Motor neuron (in vitro differentiated cells): ENCODE measurements around the gene NHERF1. TPM values are rescaled to one million over a fixed set of nuclear protein-coding genes. Genes with fewer than 3 reads are reported as not detected.

ENCODE experiments used
- ATAC-seq, 8 experiments: fragments of 200-7000 bp; cut with Tn5 transposase; replicated peaks in 6 of 8; 2 replicates each; pipeline ENCODE4 v1.8.0; 2021; ENCODE audit warnings: mild to moderate bottlenecking in 8 of 8, moderate library complexity in 8 of 8
- H3K27ac ChIP-seq, 2 donors: fragments of 250-450 bp; sonication (Bioruptor Pico); 2 replicates each; pipeline ENCODE4 v1.9.0; 2021; ENCODE audit warnings: antibody characterized with exemption in 2 of 2, mild to moderate bottlenecking in 2 of 2, moderate library complexity in 1 of 2
- H3K4me1 ChIP-seq, 2 donors: fragments of 250-450 bp; sonication (Bioruptor Pico); replicated peaks in 1 of 2; 2 replicates each; pipeline ENCODE4 v1.6.1; 2021; ENCODE audit warnings: antibody characterized with exemption in 2 of 2, mild to moderate bottlenecking in 2 of 2, moderate library complexity in 1 of 2
- H3K4me3 ChIP-seq, 5 donors: fragments of 250-450 bp; sonication (Bioruptor Pico); 2 replicates each; pipeline ENCODE4 v1.9.0; 2021; ENCODE audit warnings: antibody characterized with exemption in 5 of 5, mild to moderate bottlenecking in 5 of 5, moderate library complexity in 4 of 5
- WGBS, 10 experiments: fragments of 450-650 bp; shearing (Covaris generic); methylation state at CpG; one replicate each; pipeline ENCODE4 v1.0.0; 2022; 5-methylcytosine and 5-hydroxymethylcytosine counted together
- in situ Hi-C, 9 experiments: fragments of 400-800 bp; cut with MboI; loops; one replicate each; pipeline ENCODE4 v1.15.0; 2021; ENCODE audit warnings: low sequenced_read_pairs in 9 of 9, low pct_unique_long_range_greater_than_20kb in 2 of 9; ENCODE audit not compliant: unreplicated experiment in 9 of 9
- total RNA-seq, 8 experiments: library from RNA; unstranded; fragments of 300-600 nt; gene quantifications; 2 replicates each; pipeline versions ENCODE4 v1.2.3 to v1.2.4, GENCODE V29; 2022

The NHERF1 gene
- total RNA-seq, 8 experiments from 2014 or later: 2.9 to 35.4 (median 12.9) TPM

DNA sequence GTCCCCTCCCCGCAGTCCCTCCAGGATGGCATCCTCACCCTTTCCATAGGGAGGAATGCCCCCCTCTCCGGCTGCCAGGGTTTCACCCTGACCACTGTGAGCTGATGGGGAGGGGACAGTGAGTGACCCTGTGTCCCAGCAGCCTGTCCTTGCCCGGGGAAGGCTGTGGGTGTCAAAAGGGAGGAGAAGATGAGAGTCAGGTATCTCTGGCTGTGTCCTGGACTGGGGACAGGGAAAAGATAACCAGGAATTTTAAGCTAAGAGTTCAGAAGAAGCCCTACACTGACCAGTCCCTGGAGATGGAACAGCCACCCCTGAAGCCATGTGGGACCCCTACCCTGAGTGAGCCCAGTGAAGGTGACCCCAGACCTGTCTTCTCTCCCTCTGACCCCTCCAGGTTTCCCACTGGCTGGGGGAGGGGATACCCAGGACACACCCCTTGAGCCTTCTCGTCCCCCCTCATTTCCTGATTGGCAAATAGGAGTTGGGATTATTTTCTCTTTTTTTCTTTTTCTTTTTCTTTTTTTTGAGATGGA, 16.4 kb downstream of the NHERF1 start:
- WGBS, 10 experiments: 56 to 100% (median 100%) methylated on average over 1 to 2 of the region's 4 CpGs; no CpG with 5 or more reads in 5 of the 10 experiments
- H3K27ac ChIP-seq: peak overlapping the region in 1 of 2 donors; percentile 20
- in situ Hi-C loops: loop anchor here in 1 of 9 experiments (25.0 kb wide), 1 partner anchor 97 kb away; the partner anchor contains the start of genes FDXR and GRIN2C
- H3K4me3 ChIP-seq: no peak overlapping the region
- peaks cover 41 to 44% of the 10 kb centered on the region in 2 donors for H3K4me1 ChIP-seq
- no peak for ATAC-seq

DNA sequence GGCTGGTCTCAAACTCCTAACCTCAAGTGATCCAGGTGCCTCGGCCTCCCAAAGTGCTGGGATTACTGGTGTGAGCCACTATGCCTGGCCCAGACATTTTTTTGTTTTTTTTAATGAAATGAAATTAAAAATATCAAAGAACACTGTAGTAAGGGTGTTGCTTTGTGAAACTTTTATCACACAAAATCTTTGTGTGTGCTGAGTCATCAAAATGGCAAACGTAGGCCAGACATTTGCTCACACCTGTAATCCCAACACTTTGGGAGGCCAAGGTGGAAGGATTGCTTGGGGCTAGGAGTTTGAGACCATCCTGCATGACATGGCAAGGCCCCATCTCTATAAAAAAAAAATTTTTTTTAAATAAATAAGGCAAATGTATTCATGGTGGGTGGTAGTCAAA, 18.0 kb downstream of the NHERF1 start:
- in situ Hi-C loops: loop anchor here in 1 of 9 experiments (25.0 kb wide), 1 partner anchor 96 kb away; the partner anchor contains the start of genes FDXR and GRIN2C
- WGBS, 10 experiments: 89 to 100% (median 100%) methylated on average over 1 of the region's 2 CpGs; no CpG with 5 or more reads in 5 of the 10 experiments
- Histone ChIP-seq H3K4me3 (no peak overlapping the region), H3K27ac (no peak overlapping the region), H3K4me1 (peaks cover 25 to 28% of the 10 kb centered on the region in 2 donors)
- ATAC-seq: no peak

DNA sequence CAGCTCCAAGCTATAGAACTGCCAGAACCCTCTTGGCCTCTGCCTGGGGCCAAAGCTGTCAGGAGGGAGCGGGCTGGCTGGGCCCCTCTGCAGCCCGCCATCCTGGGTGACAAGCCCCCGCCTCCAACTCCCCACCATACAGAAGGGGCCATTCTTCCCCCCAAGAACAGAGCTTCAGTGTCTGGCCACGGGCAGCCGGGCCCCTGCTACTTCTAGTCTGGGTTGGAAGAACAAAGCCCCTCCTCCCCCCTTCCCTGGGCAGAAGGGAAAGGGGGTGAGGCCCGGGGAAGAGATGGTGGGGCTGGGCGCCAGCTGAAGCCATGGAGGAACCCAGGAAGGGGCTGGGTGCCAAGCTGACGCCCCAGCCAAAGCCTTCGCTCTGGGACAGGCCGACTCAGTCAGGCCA, 18.7 kb downstream of the NHERF1 start:
- ATAC-seq: no peak

DNA sequence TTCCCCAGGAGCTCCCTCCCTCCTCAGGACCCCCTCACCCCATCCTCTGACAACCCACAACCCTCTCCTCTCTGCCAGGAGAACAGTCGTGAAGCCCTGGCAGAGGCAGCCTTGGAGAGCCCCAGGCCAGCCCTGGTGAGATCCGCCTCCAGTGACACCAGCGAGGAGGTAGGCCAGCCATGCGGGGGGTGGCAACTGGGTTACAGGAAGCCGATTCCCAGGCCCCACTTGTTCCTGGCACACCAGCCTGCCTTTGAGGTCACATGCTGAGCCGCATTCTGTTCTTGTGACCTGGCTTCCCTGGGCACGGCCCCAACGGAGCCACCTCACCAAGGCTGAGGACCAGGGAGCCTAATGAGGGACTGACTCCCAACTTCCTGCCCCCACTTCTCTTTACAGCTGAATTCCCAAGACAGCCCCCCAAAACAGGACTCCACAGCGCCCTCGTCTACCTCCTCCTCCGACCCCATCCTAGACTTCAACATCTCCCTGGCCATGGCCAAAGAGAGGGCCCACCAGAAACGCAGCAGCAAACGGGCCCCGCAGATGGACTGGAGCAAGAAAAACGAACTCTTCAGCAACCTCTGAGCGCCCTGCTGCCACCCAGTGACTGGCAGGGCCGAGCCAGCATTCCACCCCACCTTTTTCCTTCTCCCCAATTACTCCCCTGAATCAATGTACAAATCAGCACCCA, 19.8 kb downstream of the NHERF1 start:
- no peak overlapping the region for H3K27ac ChIP-seq
- WGBS, 10 experiments: 46 to 94% (median 88%) methylated on average over 3 to 8 of the region's 17 CpGs; no CpG with 5 or more reads in 6 of the 10 experiments
- H3K4me3 ChIP-seq: no peak overlapping the region
- peak in 1 of 8 experiments; percentile 29 for ATAC-seq
- in situ Hi-C loops: loop anchor here in 1 of 9 experiments (25.0 kb wide), 1 partner anchor 94 kb away; the partner anchor contains the start of genes FDXR and GRIN2C
- peaks cover 18 to 20% of the 10 kb centered on the region in 2 donors for H3K4me1 ChIP-seq

More for the DNA sequence above, 18.7 kb downstream of the NHERF1 start:
- Histone ChIP-seq H3K4me1 (peaks cover 24 to 25% of the 10 kb centered on the region in 2 donors), H3K27ac (no peak overlapping the region), H3K4me3 (no peak overlapping the region)
- in situ Hi-C loops: loop anchor here in 1 of 9 experiments (25.0 kb wide), 1 partner anchor 95 kb away; the partner anchor contains the start of genes FDXR and GRIN2C
- WGBS, 10 experiments: 100% methylated on average over 1 of the region's 10 CpGs; no CpG with 5 or more reads in 9 of the 10 experiments

DNA sequence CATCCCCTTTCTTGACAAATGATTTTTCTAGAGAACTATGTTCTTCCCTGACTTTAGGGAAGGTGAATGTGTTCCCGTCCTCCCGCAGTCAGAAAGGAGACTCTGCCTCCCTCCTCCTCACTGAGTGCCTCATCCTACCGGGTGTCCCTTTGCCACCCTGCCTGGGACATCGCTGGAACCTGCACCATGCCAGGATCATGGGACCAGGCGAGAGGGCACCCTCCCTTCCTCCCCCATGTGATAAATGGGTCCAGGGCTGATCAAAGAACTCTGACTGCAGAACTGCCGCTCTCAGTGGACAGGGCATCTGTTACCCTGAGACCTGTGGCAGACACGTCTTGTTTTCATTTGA, 20.3 kb downstream of the NHERF1 start:
- Histone ChIP-seq H3K27ac (no peak overlapping the region), H3K4me1 (peaks cover 13 to 15% of the 10 kb centered on the region in 2 donors), H3K4me3 (no peak overlapping the region)
- in situ Hi-C loops: loop anchor here in 1 of 9 experiments (25.0 kb wide), 1 partner anchor 94 kb away; the partner anchor contains the start of genes FDXR and GRIN2C
- WGBS, 10 experiments: 40 to 100% (median 70%) methylated on average over 1 to 3 of the region's 7 CpGs; no CpG with 5 or more reads in 5 of the 10 experiments
- no peak for ATAC-seq

DNA sequence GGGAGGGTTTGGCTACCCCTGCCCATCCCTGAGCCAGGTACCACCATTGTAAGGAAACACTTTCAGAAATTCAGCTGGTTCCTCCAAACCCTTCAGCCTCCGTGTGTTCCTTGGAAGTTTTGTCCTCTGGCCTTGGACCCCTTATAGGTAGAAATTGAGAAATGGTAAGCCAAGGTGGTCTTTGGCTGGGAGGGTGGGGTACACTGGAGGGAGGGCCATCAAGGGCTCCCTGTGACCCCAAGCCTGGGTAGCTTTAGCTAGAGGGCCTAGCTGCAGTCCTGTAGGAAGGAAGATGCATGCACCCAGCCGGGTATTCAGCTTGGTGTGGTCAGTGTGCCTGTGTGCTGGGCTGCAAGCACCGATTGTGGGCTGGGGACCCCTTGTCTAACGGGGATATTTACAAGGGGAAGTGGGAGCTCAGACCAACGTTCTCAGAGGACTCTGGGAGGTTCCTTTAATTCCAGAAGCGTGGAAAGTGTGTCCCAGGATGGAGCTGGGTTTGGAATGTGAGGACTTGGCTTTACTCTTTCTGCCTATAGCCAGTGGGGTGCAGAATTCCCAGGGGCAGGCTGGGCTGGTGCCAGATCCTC, 20.9 kb downstream of the NHERF1 start:
- Histone ChIP-seq H3K4me3 (no peak overlapping the region), H3K4me1 (peaks cover 6 to 8% of the 10 kb centered on the region in 2 donors), H3K27ac (no peak overlapping the region)
- in situ Hi-C loops: loop anchor here in 1 of 9 experiments (25.0 kb wide), 1 partner anchor 93 kb away; the partner anchor contains the start of genes FDXR and GRIN2C
- WGBS, 10 experiments: 50 to 100% (median 95%) methylated on average over 1 to 3 of the region's 6 CpGs; no CpG with 5 or more reads in 5 of the 10 experiments
- ATAC-seq: no peak

DNA sequence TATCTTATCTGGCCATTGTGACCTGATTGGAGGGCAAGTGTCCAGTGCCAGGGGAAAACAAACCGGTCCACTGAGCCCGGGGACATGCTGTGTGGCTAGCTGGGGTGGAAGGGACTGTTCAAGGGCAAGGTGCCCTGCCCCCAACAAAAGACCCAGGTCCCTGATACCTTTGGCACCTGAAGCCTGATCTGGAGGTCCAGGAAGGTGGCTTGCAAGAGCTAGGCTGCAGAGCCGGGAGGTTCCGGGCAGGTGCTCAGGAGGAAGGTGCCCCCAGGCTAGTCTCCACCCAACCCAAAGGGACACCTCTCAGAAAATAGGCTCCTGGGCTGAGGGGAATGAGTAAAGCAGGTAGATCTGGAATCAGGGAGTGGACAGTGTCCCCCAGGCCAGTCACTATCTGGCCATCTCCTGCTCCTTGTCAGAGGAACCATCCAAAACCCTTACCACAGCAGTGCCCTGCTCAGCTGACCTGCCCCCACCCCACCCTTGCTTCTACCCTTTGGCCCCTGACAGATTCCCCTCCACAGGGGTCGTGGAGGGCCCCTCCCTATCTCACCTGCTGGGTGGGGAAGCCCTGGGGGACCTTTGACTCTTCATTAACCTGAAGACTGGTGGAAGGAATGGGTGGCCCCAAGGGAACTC, 21.5 kb downstream of the NHERF1 start:
- WGBS, 10 experiments: 0 to 77% (median 40%) methylated on average over 1 to 3 of the region's 5 CpGs; no CpG with 5 or more reads in 7 of the 10 experiments

DNA sequence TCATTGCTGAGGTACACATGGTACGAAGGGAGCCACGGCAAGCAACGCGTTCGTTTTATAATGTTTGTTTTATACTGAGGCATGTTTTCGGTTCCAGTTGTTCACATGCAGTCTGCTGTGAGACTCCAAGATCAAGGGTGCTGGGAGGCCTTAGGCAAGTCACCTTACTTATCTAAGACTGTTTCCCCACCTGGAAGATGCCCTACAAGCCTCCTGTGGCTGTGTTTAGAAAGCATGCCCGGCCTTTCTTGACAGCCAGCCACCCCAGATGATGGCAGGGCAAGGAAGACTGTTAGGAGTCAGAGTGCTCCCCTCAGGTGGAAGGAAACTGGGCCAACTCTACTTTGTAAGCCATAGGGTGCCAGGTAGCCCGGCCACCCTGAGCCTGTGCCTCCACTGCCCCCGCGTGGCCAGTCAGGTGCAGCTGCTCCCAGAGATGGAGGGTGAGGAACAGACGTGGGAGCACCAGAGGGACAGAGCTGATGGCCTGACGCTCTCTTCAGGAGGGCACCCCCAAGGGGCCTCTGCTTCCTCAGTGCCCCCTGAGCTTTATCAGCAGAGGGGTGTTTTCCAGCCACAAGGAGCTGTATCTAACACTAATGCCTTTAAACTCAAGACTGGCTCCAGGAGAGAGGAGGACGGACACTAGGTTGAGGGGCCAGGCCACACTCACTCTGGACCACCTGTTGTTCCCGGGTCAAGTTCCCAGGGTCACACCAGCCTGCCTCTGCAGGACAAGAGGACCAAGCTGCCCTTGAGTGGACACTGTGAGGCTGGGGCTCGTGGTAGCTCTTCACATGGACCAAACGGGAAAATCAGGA, 22.3 kb downstream of the NHERF1 start:
- in situ Hi-C loops: loop anchor here in 1 of 9 experiments (25.0 kb wide), 1 partner anchor 92 kb away; the partner anchor contains the start of genes FDXR and GRIN2C
- ATAC-seq: peak; percentile 57 to 93 (median 66)
- H3K4me3 ChIP-seq: no peak overlapping the region
- peaks cover 8% of the 10 kb centered on the region in 2 donors for H3K4me1 ChIP-seq
- 0 to 93% (median 67%) methylated on average over 1 to 8 of the region's 16 CpGs; no CpG with 5 or more reads in 3 of the 10 experiments for WGBS, 10 experiments
- no peak overlapping the region for H3K27ac ChIP-seq

More for the DNA sequence above, 21.5 kb downstream of the NHERF1 start:
- Histone ChIP-seq H3K27ac (no peak overlapping the region), H3K4me1 (peaks cover 3 to 5% of the 10 kb centered on the region in 2 donors), H3K4me3 (no peak overlapping the region)
- ATAC-seq: no peak
- in situ Hi-C loops: loop anchor here in 1 of 9 experiments (25.0 kb wide), 1 partner anchor 92 kb away; the partner anchor contains the start of genes FDXR and GRIN2C

DNA sequence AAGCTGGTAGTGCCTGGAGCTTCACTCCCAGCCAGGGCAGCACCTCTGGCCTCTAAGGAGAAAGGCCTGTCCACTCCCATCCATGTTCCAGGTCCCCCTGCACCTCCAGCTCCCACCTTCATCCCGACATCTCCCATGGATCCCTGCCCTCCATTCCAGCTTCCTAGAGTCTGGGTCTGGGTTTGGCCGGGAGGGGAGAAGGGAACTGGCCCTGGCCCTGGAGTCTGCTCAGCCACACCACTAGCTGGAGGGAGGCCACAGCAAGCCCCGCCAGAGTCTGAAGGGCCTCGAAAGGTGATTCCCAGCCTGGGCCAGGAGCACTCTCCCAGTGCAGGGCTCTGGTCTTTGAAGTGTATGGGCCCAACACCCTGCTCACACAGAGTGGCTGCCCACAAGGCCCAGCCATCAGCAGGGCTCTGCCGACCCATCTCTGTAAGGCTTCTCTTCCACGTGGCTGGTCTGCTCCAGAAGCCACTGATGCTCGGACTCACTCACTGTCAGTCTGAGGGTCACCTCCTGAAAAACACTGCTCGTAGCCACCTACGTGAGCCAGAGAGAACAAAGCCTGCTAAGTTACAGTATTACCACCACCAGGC, 23.0 kb downstream of the NHERF1 start:
- 94 to 100% (median 100%) methylated on average over 1 to 6 of the region's 9 CpGs; no CpG with 5 or more reads in 6 of the 10 experiments for WGBS, 10 experiments
- in situ Hi-C loops: loop anchor here in 1 of 9 experiments (25.0 kb wide), 1 partner anchor 91 kb away; the partner anchor contains the start of genes FDXR and GRIN2C
- Histone ChIP-seq H3K27ac (no peak overlapping the region), H3K4me3 (no peak overlapping the region), H3K4me1 (peaks cover 8% of the 10 kb centered on the region in 2 donors)
- no peak for ATAC-seq

DNA sequence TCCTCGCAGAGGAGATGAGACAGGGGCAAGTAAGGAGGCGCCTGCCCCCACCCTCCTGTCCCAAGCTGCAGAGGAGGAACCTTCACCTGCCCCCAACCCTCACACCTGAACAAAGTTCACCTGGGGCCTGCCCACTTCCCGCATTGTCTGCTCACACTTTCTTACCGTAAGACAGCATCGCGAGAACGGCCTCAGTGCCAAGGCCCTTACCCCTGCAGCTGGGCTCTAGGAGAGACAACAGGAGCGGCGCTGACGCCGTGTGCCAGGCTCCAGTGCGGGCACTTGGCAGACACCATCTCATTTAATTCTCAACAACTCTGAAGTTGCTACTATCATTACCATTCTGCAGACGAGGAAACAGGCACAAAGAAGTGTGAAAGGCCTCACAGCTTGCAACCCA, 23.6 kb downstream of the NHERF1 start:
- Histone ChIP-seq H3K27ac (no peak overlapping the region), H3K4me3 (no peak overlapping the region), H3K4me1 (peaks cover 10% of the 10 kb centered on the region in 2 donors)
- ATAC-seq: no peak
- 90 to 100% (median 96%) methylated on average over 1 to 9 of the region's 13 CpGs; no CpG with 5 or more reads in 6 of the 10 experiments for WGBS, 10 experiments
- in situ Hi-C loops: loop anchor here in 1 of 9 experiments (25.0 kb wide), 1 partner anchor 90 kb away; the partner anchor contains the start of genes FDXR and GRIN2C

DNA sequence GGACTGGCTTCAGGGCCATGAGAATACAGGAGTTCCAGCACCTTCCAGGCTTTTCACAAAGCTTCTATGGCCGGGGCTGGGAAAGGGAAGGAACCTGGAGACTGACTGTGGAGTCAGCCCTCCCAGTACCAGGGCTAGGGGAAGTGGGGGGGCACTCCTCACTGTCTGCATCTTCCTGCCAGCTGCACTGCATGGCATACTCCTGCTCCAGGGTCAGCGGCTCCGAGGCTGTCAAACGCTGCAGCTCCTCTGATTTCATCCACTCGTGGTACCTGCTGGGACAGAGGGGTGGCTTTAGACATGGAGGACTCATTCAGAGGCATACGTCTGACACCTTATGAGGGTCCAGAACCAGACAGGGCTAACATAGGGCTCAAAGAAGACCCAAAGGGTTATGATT, 25.0 kb downstream of the NHERF1 start:
- 73 to 100% (median 92%) methylated on average over 1 to 5 of the region's 6 CpGs; no CpG with 5 or more reads in 5 of the 10 experiments for WGBS, 10 experiments
- Histone ChIP-seq H3K4me1 (peaks cover 15 to 17% of the 10 kb centered on the region in 2 donors), H3K4me3 (no peak overlapping the region), H3K27ac (no peak overlapping the region)
- in situ Hi-C loops: loop anchor here in 1 of 9 experiments (25.0 kb wide), 1 partner anchor 89 kb away; the partner anchor contains the start of genes FDXR and GRIN2C
- no peak for ATAC-seq
